ENCODE data around the gene STAT5B.

- TF ChIP-seq RAD51 (IDR thresholded peaks at IDR 0.05; ENCODE audit: borderline replicate concordance) (no peak), HDAC6 (IDR thresholded peaks at IDR 0.05; ENCODE audit: low read depth, low read length) (no peak), ZNF780A (CRISPR knock-in tag; IDR thresholded peaks at IDR 0.05) (no peak), XBP1 (CRISPR knock-in tag; IDR thresholded peaks at IDR 0.05) (no peak), CREB1 (IDR thresholded peaks at IDR 0.05) (no peak), CREB1 (CRISPR knock-in tag; IDR thresholded peaks at IDR 0.05) (no peak), SRSF1 (optimal IDR thresholded peaks at IDR 0.05; ENCODE audit: low read depth, low read length) (no peak)
These were observed 3.9 kb downstream of the STAT5B start for GRCh38 chr17:42272162-42272907.
